VCaP (cell line): Measurements from ENCODE around the gene RIPK4.

Source experiments
- H3K27ac ChIP-seq: fragments of 450-650 bp; 2 replicates; pipeline ENCODE4 v1.5.1; 2017
- TF ChIP-seq, protein P1 (sequence below): fragments of 450-650 bp; conservative IDR thresholded peaks from 2 replicates; pipeline ENCODE4 v1.5.1; 2017; ENCODE audit warnings: mild to moderate bottlenecking, moderate library complexity

RIPK4 gene

GRCh38 chr21:41755934-41756773 is 10.7 kb downstream of the RIPK4 start:
- H3K27ac ChIP-seq = no peak overlapping the region
- TF ChIP-seq, protein P1, sequence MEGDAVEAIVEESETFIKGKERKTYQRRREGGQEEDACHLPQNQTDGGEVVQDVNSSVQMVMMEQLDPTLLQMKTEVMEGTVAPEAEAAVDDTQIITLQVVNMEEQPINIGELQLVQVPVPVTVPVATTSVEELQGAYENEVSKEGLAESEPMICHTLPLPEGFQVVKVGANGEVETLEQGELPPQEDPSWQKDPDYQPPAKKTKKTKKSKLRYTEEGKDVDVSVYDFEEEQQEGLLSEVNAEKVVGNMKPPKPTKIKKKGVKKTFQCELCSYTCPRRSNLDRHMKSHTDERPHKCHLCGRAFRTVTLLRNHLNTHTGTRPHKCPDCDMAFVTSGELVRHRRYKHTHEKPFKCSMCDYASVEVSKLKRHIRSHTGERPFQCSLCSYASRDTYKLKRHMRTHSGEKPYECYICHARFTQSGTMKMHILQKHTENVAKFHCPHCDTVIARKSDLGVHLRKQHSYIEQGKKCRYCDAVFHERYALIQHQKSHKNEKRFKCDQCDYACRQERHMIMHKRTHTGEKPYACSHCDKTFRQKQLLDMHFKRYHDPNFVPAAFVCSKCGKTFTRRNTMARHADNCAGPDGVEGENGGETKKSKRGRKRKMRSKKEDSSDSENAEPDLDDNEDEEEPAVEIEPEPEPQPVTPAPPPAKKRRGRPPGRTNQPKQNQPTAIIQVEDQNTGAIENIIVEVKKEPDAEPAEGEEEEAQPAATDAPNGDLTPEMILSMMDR = no peak

DNA sequence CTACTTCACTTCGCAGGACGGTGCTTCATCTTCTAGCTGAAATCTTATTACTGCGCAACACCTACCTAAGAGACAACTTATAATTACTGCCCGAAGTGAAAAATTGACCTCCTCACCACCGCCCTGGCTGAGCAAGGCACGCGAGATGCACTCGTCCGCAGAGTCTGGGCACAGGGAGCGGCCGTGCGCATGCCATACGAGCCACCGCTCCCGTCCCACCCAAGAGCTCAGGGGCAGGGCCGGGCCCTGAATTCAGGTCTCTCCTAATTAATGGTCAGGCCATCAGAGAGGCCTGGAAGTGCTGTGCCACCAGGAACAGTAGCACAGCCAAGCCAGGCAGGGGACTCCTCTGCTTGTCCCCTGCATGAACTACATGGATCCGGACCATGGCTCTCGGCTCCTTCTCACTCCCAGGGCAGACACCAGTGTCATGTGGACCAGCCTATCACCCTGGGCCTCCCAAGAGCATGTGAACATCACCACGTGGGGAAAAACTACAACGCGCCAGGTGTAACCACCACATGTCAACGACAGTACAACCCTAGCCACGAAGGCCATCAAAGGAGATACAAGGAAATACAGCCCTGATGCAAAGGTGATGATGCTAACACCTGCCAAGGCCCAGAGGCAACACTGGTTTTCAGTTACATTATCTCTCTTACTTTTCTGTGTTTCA is 11.5 kb downstream of the RIPK4 start:
- H3K27ac ChIP-seq = no peak overlapping the region
- TF ChIP-seq, protein P1 = no peak

DNA sequence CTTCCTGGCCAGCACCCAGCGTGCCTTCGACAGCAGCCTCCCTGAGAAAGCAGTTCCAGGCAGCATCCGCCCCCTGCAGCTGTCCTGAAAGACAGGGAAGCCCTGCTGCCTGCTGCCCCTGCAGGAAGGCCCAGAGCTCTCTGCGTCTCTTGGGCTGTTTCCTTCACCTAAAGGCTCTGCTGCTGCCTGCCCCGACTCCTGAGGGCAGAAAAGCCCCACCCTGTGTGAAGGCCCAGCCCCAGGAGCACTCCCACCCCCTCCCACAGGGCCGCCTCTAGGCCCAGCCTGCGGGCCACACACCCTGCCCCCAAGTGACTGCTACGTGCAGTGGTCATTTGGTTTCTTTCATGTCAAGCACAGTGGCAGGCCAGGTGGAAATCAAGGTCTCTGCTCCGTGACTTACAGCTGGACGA is 12.4 kb downstream of the RIPK4 start:
- peak overlapping the region; percentile 9; the same call in 1 of the 2 replicates for H3K27ac ChIP-seq
- TF ChIP-seq, protein P1 = no peak

GRCh38 chr21:41753006-41753898 is 13.6 kb downstream of the RIPK4 start:
- peak overlapping the region; percentile 73 for H3K27ac ChIP-seq
- TF ChIP-seq, protein P1 = no peak

GRCh38 chr21:41752231-41752681 is 14.6 kb downstream of the RIPK4 start:
- TF ChIP-seq, protein P1 = no peak
- peak overlapping the region; percentile 73 for H3K27ac ChIP-seq

GRCh38 chr21:41751611-41752011 is 15.2 kb downstream of the RIPK4 start:
- TF ChIP-seq, protein P1 = no peak
- H3K27ac ChIP-seq = peak overlapping the region; percentile 73
